Measurements from ENCODE around the gene DPCD. TPM values are rescaled to one million over a fixed set of nuclear protein-coding genes. Genes with fewer than 3 reads are reported as not detected.

Gene DPCD
- polyA plus RNA-seq (ENCODE audit: insufficient read length): 14.1 TPM

GRCh38 chr10:101587725-101588653 is at the start of gene DPCD, which contains the start of gene POLL:
Gene DPCD, plus strand, starts transcription at chr10:101588321. Its CDS starts 16 bp downstream, at chr10:101588337.
Gene POLL, minus strand, starts transcription at chr10:101588257. Its CDS starts 897 bp downstream, at chr10:101587360.
- DNase-seq (ENCODE audit: low read depth): peak; percentile 94

- no peak for DNase-seq (ENCODE audit: low read depth)
Observed at GRCh38 chr10:101538446-101538845, 49.7 kb upstream of the DPCD start.

GRCh38 chr10:101545898-101546297 is 42.2 kb upstream of the DPCD start:
- no peak for DNase-seq (ENCODE audit: low read depth)

- DNase-seq (ENCODE audit: low read depth): no peak
Observed at GRCh38 chr10:101550965-101551364, 37.2 kb upstream of the DPCD start.

- no peak for DNase-seq (ENCODE audit: low read depth)
Observed at GRCh38 chr10:101552442-101552841, 35.7 kb upstream of the DPCD start.

- DNase-seq (ENCODE audit: low read depth): no peak
Observed at GRCh38 chr10:101557541-101557940, 30.6 kb upstream of the DPCD start.

- DNase-seq (ENCODE audit: low read depth): no peak
Observed at GRCh38 chr10:101558204-101558603, 29.9 kb upstream of the DPCD start.

GRCh38 chr10:101558671-101559595 is 29.2 kb upstream of the DPCD start:
- DNase-seq (ENCODE audit: low read depth): no peak

- DNase-seq (ENCODE audit: low read depth): no peak
Observed at GRCh38 chr10:101559596-101560297, 28.4 kb upstream of the DPCD start.

GRCh38 chr10:101560298-101561067 is 27.6 kb upstream of the DPCD start:
- no peak for DNase-seq (ENCODE audit: low read depth)

- no peak for DNase-seq (ENCODE audit: low read depth)
Observed at GRCh38 chr10:101561068-101561915, 26.8 kb upstream of the DPCD start.

GRCh38 chr10:101562231-101562630 is 25.9 kb upstream of the DPCD start:
- DNase-seq (ENCODE audit: low read depth): no peak

GRCh38 chr10:101563007-101563406 is 25.1 kb upstream of the DPCD start:
- no peak for DNase-seq (ENCODE audit: low read depth)

GRCh38 chr10:101563497-101564040 is 24.6 kb upstream of the DPCD start:
- no peak for DNase-seq (ENCODE audit: low read depth)

- DNase-seq (ENCODE audit: low read depth): no peak
Observed at GRCh38 chr10:101564490-101564991, 23.6 kb upstream of the DPCD start.

GRCh38 chr10:101565370-101565900 is 22.7 kb upstream of the DPCD start:
- DNase-seq (ENCODE audit: low read depth): no peak

- DNase-seq (ENCODE audit: low read depth): no peak
Observed at GRCh38 chr10:101565936-101566332, 22.2 kb upstream of the DPCD start.

- DNase-seq (ENCODE audit: low read depth): no peak
Observed at GRCh38 chr10:101566333-101567164, 21.6 kb upstream of the DPCD start.
